HL-60 (cell line): ENCODE data around the gene IMPA2.

Source experiments
- DNase-seq, 2 experiments: peaks; one replicate each; pipeline ENCODE4 v3.0.0-alpha.2; 2010 to 2020; ENCODE audit warnings: low read depth in 1 of 2, low spot score in 1 of 2
- H3K27ac ChIP-seq: fragments of 250-450 bp; sonication (Bioruptor Pico); replicated peaks from 2 replicates; pipeline ENCODE4 v1.5.1; 2020; ENCODE audit warnings: mild to moderate bottlenecking, moderate library complexity
- H3K27me3 ChIP-seq: fragments of 250-450 bp; sonication (Bioruptor Pico); 2 replicates; pipeline ENCODE4 v1.5.1; 2021; ENCODE audit warnings: mild to moderate bottlenecking, moderate library complexity; ENCODE audit not compliant: insufficient read depth, poor library complexity, severe bottlenecking
- H3K4me3 ChIP-seq: replicated peaks from 2 replicates; pipeline ENCODE4 v1.5.1; 2011; ENCODE audit warnings: mild to moderate bottlenecking, control low read depth, low read length; ENCODE audit not compliant: insufficient read depth
- GABPA ChIP-seq: IDR thresholded peaks from 2 replicates; pipeline ENCODE4 v1.6.1; 2012; ENCODE audit warnings: low read depth
- POLR2AphosphoS5 ChIP-seq: IDR thresholded peaks from 2 replicates; pipeline ENCODE4 v1.6.1; 2012; ENCODE audit warnings: low read depth
- SPI1 ChIP-seq: IDR thresholded peaks from 2 replicates; pipeline ENCODE4 v1.6.1; 2012; ENCODE audit warnings: low read depth, mild to moderate bottlenecking, borderline replicate concordance
- TF ChIP-seq, protein P1 (sequence below): IDR thresholded peaks from one replicate; pipeline ENCODE4 v1.5.1; 2011; ENCODE audit warnings: low read length, control low read depth, inconsistent platforms; ENCODE audit not compliant: insufficient read depth
- TF ChIP-seq, protein P2 (sequence below): IDR thresholded peaks from 2 replicates; pipeline ENCODE4 v1.6.1; 2012; ENCODE audit warnings: low read depth; ENCODE audit not compliant: insufficient replicate concordance

Gene IMPA2

DNA sequence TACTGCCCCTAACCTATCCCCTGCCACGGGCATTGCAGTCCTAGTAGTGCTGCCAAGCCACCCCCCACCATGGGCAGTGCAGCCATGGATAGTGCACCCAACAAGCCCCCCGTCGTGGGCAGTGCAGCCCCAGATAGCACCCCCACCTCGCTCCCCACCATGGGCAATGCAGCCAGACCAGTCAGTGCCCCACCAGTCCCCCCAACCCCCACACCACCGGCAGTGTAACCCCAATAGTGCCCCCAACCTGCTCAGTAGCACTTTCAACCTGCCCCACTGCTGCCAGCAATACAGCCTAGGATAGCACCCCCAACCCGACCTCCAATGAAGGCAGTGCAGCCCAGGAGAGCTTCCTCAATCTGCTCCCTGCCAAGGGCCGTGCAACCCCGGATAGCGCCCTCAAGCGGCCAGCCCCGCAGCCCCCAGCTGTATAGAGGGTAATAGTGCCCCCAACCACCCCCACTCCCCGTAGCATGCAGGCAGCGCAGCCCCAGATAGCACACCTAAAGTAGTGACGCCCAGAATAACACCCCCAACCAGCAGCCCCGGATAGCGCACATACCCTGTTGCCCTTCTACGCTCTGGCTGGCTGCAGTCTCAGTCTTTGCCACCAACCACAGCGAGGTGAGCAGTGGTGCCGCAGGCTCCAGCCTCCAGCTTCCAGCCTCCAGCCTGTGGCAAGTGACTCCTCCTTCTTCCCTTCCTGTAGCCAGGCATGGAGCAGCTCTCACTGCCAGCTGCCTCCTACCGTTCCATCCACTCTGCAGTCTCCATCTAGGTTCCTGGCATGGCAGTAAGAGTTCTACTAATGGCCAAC, 66.9 kb downstream of the IMPA2 start:
- DNase-seq: no peak
- Histone ChIP-seq H3K27me3 (no peaks in the 10 kb centered on the region), H3K4me3 (no peak overlapping the region), H3K27ac (no peak overlapping the region)
- TF ChIP-seq GABPA (no peak), POLR2AphosphoS5 (no peak), SPI1 (no peak)
- TF ChIP-seq, protein P1, sequence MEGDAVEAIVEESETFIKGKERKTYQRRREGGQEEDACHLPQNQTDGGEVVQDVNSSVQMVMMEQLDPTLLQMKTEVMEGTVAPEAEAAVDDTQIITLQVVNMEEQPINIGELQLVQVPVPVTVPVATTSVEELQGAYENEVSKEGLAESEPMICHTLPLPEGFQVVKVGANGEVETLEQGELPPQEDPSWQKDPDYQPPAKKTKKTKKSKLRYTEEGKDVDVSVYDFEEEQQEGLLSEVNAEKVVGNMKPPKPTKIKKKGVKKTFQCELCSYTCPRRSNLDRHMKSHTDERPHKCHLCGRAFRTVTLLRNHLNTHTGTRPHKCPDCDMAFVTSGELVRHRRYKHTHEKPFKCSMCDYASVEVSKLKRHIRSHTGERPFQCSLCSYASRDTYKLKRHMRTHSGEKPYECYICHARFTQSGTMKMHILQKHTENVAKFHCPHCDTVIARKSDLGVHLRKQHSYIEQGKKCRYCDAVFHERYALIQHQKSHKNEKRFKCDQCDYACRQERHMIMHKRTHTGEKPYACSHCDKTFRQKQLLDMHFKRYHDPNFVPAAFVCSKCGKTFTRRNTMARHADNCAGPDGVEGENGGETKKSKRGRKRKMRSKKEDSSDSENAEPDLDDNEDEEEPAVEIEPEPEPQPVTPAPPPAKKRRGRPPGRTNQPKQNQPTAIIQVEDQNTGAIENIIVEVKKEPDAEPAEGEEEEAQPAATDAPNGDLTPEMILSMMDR: no peak
- TF ChIP-seq, protein P2, sequence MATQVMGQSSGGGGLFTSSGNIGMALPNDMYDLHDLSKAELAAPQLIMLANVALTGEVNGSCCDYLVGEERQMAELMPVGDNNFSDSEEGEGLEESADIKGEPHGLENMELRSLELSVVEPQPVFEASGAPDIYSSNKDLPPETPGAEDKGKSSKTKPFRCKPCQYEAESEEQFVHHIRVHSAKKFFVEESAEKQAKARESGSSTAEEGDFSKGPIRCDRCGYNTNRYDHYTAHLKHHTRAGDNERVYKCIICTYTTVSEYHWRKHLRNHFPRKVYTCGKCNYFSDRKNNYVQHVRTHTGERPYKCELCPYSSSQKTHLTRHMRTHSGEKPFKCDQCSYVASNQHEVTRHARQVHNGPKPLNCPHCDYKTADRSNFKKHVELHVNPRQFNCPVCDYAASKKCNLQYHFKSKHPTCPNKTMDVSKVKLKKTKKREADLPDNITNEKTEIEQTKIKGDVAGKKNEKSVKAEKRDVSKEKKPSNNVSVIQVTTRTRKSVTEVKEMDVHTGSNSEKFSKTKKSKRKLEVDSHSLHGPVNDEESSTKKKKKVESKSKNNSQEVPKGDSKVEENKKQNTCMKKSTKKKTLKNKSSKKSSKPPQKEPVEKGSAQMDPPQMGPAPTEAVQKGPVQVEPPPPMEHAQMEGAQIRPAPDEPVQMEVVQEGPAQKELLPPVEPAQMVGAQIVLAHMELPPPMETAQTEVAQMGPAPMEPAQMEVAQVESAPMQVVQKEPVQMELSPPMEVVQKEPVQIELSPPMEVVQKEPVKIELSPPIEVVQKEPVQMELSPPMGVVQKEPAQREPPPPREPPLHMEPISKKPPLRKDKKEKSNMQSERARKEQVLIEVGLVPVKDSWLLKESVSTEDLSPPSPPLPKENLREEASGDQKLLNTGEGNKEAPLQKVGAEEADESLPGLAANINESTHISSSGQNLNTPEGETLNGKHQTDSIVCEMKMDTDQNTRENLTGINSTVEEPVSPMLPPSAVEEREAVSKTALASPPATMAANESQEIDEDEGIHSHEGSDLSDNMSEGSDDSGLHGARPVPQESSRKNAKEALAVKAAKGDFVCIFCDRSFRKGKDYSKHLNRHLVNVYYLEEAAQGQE: no peak

DNA sequence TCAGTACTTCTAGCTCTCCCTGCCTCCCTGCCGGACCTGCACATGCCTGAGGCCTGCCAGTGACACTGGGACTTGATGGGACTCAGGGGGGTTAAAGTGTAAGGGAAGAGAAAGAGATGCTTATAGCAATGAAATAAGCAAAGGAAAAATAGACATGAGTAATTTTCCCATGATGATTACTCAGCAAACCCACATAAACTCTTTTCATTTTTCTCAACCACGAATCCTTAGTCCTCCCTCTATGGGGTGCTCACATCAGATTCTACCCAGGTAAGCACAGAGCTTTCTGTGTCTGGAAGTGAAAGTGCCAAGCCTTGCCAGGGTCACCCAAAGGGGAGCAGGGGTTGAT, 67.5 kb downstream of the IMPA2 start:
- TF ChIP-seq, protein P1: no peak
- TF ChIP-seq SPI1: no peak
- TF ChIP-seq GABPA: no peak
- TF ChIP-seq, protein P2: no peak
- no peak for TF ChIP-seq POLR2AphosphoS5
- no peak for DNase-seq
- H3K27me3 ChIP-seq: no peaks in the 10 kb centered on the region
- no peak overlapping the region for H3K27ac ChIP-seq
- no peak overlapping the region for H3K4me3 ChIP-seq

DNA sequence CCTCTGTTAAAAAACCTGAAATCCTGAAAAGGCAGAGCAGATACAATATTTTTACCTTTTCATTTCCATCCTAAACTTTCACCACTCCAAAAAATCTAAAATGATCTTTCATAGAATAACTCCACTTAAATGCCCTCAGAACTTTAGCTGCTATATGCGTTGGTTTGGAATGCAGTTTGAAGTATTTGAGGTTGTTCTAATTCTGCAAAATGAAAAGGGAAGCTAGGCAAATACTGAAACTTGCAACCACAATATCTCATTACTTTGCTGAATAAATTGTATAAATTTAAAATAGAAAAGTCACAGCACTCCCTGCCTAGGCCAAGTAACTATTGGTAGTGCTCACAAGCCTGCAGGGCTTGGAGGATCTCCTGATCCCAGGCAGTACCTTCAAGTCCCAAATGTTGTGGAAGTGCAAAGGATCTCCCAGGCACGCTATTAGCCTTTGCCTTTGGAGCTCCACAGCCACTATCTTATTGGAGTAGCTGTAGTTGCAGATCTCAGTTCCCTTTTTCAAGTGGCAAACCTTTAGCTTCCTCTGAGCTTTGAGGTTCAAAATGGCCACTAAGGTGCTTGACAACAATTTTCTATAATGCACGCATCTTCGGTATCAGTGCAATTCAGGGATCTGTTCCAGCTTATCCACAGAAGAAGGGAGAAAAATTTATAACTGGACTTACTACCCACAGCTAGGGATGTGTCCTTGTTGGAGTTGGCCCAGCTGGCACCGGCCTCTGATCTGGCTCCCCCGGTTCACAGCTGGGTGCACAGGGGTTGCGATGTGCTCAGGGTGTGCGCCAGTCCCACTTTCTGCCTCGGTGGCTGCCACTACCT, 68.9 kb downstream of the IMPA2 start:
- Histone ChIP-seq H3K4me3 (no peak overlapping the region), H3K27me3 (no peaks in the 10 kb centered on the region), H3K27ac (peak overlapping the region; percentile 65)
- TF ChIP-seq, protein P2: no peak
- TF ChIP-seq, protein P1: no peak
- TF ChIP-seq GABPA (no peak), POLR2AphosphoS5 (no peak), SPI1 (peak; percentile 98)
- DNase-seq: peak in 1 of 2 experiments; percentile 79
